ENCODE measurements around the gene MDFI.

Gene MDFI

GRCh38 chr6:41642090-41642959, 4.1 kb downstream of the MDFI start:
- H3K4me3 ChIP-seq (ENCODE audit: control insufficient read depth, low read depth, low read length): no peak overlapping the region
- no peak for TF ChIP-seq CTCF (IDR thresholded peaks at IDR 0.05; ENCODE audit: control insufficient read depth, insufficient read depth, low read depth, low read length, missing control alignments)
- DNase-seq (ENCODE audit: low read depth): no peak

- no peak for DNase-seq (ENCODE audit: low read depth)
- no peak overlapping the region for H3K4me3 ChIP-seq (ENCODE audit: control insufficient read depth, low read depth, low read length)
- no peak for TF ChIP-seq CTCF (IDR thresholded peaks at IDR 0.05; ENCODE audit: control insufficient read depth, insufficient read depth, low read depth, low read length, missing control alignments)
Observed at GRCh38 chr6:41642960-41643898, 5.0 kb downstream of the MDFI start.

- no peak overlapping the region for H3K4me3 ChIP-seq (ENCODE audit: control insufficient read depth, low read depth, low read length)
- no peak for DNase-seq (ENCODE audit: low read depth)
- TF ChIP-seq CTCF (IDR thresholded peaks at IDR 0.05; ENCODE audit: control insufficient read depth, insufficient read depth, low read depth, low read length, missing control alignments): no peak
Observed at GRCh38 chr6:41643899-41644269, 5.6 kb downstream of the MDFI start.

- no peak for TF ChIP-seq CTCF (IDR thresholded peaks at IDR 0.05; ENCODE audit: control insufficient read depth, insufficient read depth, low read depth, low read length, missing control alignments)
- H3K4me3 ChIP-seq (ENCODE audit: control insufficient read depth, low read depth, low read length): no peak overlapping the region
- DNase-seq (ENCODE audit: low read depth): no peak
Observed at GRCh38 chr6:41644297-41644879, 6.1 kb downstream of the MDFI start.

- no peak overlapping the region for H3K4me3 ChIP-seq (ENCODE audit: control insufficient read depth, low read depth, low read length)
- TF ChIP-seq CTCF (IDR thresholded peaks at IDR 0.05; ENCODE audit: control insufficient read depth, insufficient read depth, low read depth, low read length, missing control alignments): no peak
- DNase-seq (ENCODE audit: low read depth): no peak
Observed at GRCh38 chr6:41645007-41645618, 6.8 kb downstream of the MDFI start.

Measured in AG09309 (cell line).